Measurements from ENCODE around the gene PEX13.

Gene PEX13

GRCh38 chr2:60992985-60993392 is 24.5 kb upstream of the PEX13 start:
- TF ChIP-seq GATA2 (IDR thresholded peaks at IDR 0.05; ENCODE audit: low read depth, low read length): no peak
- no peak for TF ChIP-seq GATA3 (IDR thresholded peaks at IDR 0.05; ENCODE audit: low read depth, low read length)

GRCh38 chr2:60994131-60994530 is 23.4 kb upstream of the PEX13 start:
- TF ChIP-seq GATA3 (IDR thresholded peaks at IDR 0.05; ENCODE audit: low read depth, low read length) (no peak), GATA2 (IDR thresholded peaks at IDR 0.05; ENCODE audit: low read depth, low read length) (no peak)

- TF ChIP-seq GATA3 (IDR thresholded peaks at IDR 0.05; ENCODE audit: low read depth, low read length) (no peak), GATA2 (IDR thresholded peaks at IDR 0.05; ENCODE audit: low read depth, low read length) (no peak)
Observed at GRCh38 chr2:60998628-60999545, 18.6 kb upstream of the PEX13 start.

GRCh38 chr2:61005736-61006135 is 11.8 kb upstream of the PEX13 start:
- TF ChIP-seq GATA2 (IDR thresholded peaks at IDR 0.05; ENCODE audit: low read depth, low read length) (no peak), GATA3 (IDR thresholded peaks at IDR 0.05; ENCODE audit: low read depth, low read length) (no peak)

GRCh38 chr2:61006486-61007105 is 10.9 kb upstream of the PEX13 start:
- no peak for TF ChIP-seq GATA3 (IDR thresholded peaks at IDR 0.05; ENCODE audit: low read depth, low read length)
- TF ChIP-seq GATA2 (IDR thresholded peaks at IDR 0.05; ENCODE audit: low read depth, low read length): no peak

GRCh38 chr2:61009355-61009754 is 8.2 kb upstream of the PEX13 start:
- no peak for TF ChIP-seq GATA3 (IDR thresholded peaks at IDR 0.05; ENCODE audit: low read depth, low read length)
- no peak for TF ChIP-seq GATA2 (IDR thresholded peaks at IDR 0.05; ENCODE audit: low read depth, low read length)

- TF ChIP-seq GATA3 (IDR thresholded peaks at IDR 0.05; ENCODE audit: low read depth, low read length) (no peak), GATA2 (IDR thresholded peaks at IDR 0.05; ENCODE audit: low read depth, low read length) (no peak)
Observed at GRCh38 chr2:61011678-61012077, 5.8 kb upstream of the PEX13 start.

- TF ChIP-seq GATA2 (IDR thresholded peaks at IDR 0.05; ENCODE audit: low read depth, low read length) (no peak), GATA3 (IDR thresholded peaks at IDR 0.05; ENCODE audit: low read depth, low read length) (no peak)
Observed at GRCh38 chr2:61013382-61013781, 4.1 kb upstream of the PEX13 start.

- TF ChIP-seq GATA2 (IDR thresholded peaks at IDR 0.05; ENCODE audit: low read depth, low read length) (no peak), GATA3 (IDR thresholded peaks at IDR 0.05; ENCODE audit: low read depth, low read length) (no peak)
Observed at GRCh38 chr2:61014763-61015162, 2.8 kb upstream of the PEX13 start.

- TF ChIP-seq GATA2 (IDR thresholded peaks at IDR 0.05; ENCODE audit: low read depth, low read length): no peak
- no peak for TF ChIP-seq GATA3 (IDR thresholded peaks at IDR 0.05; ENCODE audit: low read depth, low read length)
Observed at GRCh38 chr2:61015976-61016375, 1.5 kb upstream of the PEX13 start.

GRCh38 chr2:61016392-61017002 is 1.0 kb upstream of the PEX13 start:
- no peak for TF ChIP-seq GATA3 (IDR thresholded peaks at IDR 0.05; ENCODE audit: low read depth, low read length)
- no peak for TF ChIP-seq GATA2 (IDR thresholded peaks at IDR 0.05; ENCODE audit: low read depth, low read length)

- no peak for TF ChIP-seq GATA2 (IDR thresholded peaks at IDR 0.05; ENCODE audit: low read depth, low read length)
- TF ChIP-seq GATA3 (IDR thresholded peaks at IDR 0.05; ENCODE audit: low read depth, low read length): no peak
Observed at GRCh38 chr2:61017003-61017555, 441 bp upstream of the PEX13 start.

GRCh38 chr2:61018318-61018755 is 817 bp downstream of the PEX13 start:
- TF ChIP-seq GATA3 (IDR thresholded peaks at IDR 0.05; ENCODE audit: low read depth, low read length) (no peak), GATA2 (IDR thresholded peaks at IDR 0.05; ENCODE audit: low read depth, low read length) (no peak)

GRCh38 chr2:61018798-61019197 is 1.3 kb downstream of the PEX13 start:
- TF ChIP-seq GATA2 (IDR thresholded peaks at IDR 0.05; ENCODE audit: low read depth, low read length) (no peak), GATA3 (IDR thresholded peaks at IDR 0.05; ENCODE audit: low read depth, low read length) (no peak)

Measured in SH-SY5Y (cell line).